ENCODE data around the gene TNIK.

The TNIK gene

GRCh38 chr3:171183042-171183441 is 277.2 kb downstream of the TNIK start:
- Histone ChIP-seq H3K4me1 (ENCODE audit: low read depth, poor library complexity, severe bottlenecking) (no peaks in the 10 kb centered on the region), H3K4me2 (no peak overlapping the region), H4K20me1 (ENCODE audit: insufficient read depth) (no peaks in the 10 kb centered on the region), H3K36me3 (ENCODE audit: insufficient read depth) (no peaks in the 10 kb centered on the region), H3K9ac (no peak overlapping the region), H3K4me3 (IDR thresholded peaks at IDR 0.05; ENCODE audit: insufficient read depth, low read depth, low read length) (no peak overlapping the region), H3K27ac (no peak overlapping the region), H3K27me3 (ENCODE audit: insufficient read depth, low read depth) (no peaks in the 10 kb centered on the region), H2AFZ (ENCODE audit: low read depth) (no peak overlapping the region), H3K79me2 (ENCODE audit: insufficient read depth, low read depth) (no peaks in the 10 kb centered on the region)
- TF ChIP-seq CTCF (conservative IDR thresholded peaks at IDR 0.05; ENCODE audit: low read depth, low read length), result no peak

GRCh38 chr3:171181907-171182690 is 278.1 kb downstream of the TNIK start:
- Histone ChIP-seq H3K9ac (no peak overlapping the region), H3K4me1 (ENCODE audit: low read depth, poor library complexity, severe bottlenecking) (no peaks in the 10 kb centered on the region), H4K20me1 (ENCODE audit: insufficient read depth) (no peaks in the 10 kb centered on the region), H3K4me3 (IDR thresholded peaks at IDR 0.05; ENCODE audit: insufficient read depth, low read depth, low read length) (no peak overlapping the region), H3K27me3 (ENCODE audit: insufficient read depth, low read depth) (no peaks in the 10 kb centered on the region), H3K27ac (no peak overlapping the region), H3K4me2 (no peak overlapping the region), H3K79me2 (ENCODE audit: insufficient read depth, low read depth) (no peaks in the 10 kb centered on the region), H3K36me3 (ENCODE audit: insufficient read depth) (no peaks in the 10 kb centered on the region), H2AFZ (ENCODE audit: low read depth) (no peak overlapping the region)
- no peak for TF ChIP-seq CTCF (conservative IDR thresholded peaks at IDR 0.05; ENCODE audit: low read depth, low read length)

- Histone ChIP-seq H4K20me1 (ENCODE audit: insufficient read depth) (no peaks in the 10 kb centered on the region), H3K79me2 (ENCODE audit: insufficient read depth, low read depth) (no peaks in the 10 kb centered on the region), H3K9ac (no peak overlapping the region), H3K36me3 (ENCODE audit: insufficient read depth) (no peaks in the 10 kb centered on the region), H3K4me3 (IDR thresholded peaks at IDR 0.05; ENCODE audit: insufficient read depth, low read depth, low read length) (no peak overlapping the region), H3K4me2 (no peak overlapping the region), H3K27ac (no peak overlapping the region), H2AFZ (ENCODE audit: low read depth) (no peak overlapping the region), H3K27me3 (ENCODE audit: insufficient read depth, low read depth) (no peaks in the 10 kb centered on the region), H3K4me1 (ENCODE audit: low read depth, poor library complexity, severe bottlenecking) (no peaks in the 10 kb centered on the region)
- no peak for TF ChIP-seq CTCF (conservative IDR thresholded peaks at IDR 0.05; ENCODE audit: low read depth, low read length)
Measured at GRCh38 chr3:171178714-171179113, 281.5 kb downstream of the TNIK start.

GRCh38 chr3:171177553-171177952 is 282.7 kb downstream of the TNIK start:
- no peak overlapping the region for H3K27ac ChIP-seq
- H3K4me1 ChIP-seq (ENCODE audit: low read depth, poor library complexity, severe bottlenecking), result no peaks in the 10 kb centered on the region
- no peaks in the 10 kb centered on the region for H4K20me1 ChIP-seq (ENCODE audit: insufficient read depth)
- H3K4me2 ChIP-seq, result no peak overlapping the region
- H3K27me3 ChIP-seq (ENCODE audit: insufficient read depth, low read depth), result no peaks in the 10 kb centered on the region
- no peak for TF ChIP-seq CTCF (conservative IDR thresholded peaks at IDR 0.05; ENCODE audit: low read depth, low read length)
- H3K9ac ChIP-seq, result no peak overlapping the region
- no peak overlapping the region for H2AFZ ChIP-seq (ENCODE audit: low read depth)
- no peaks in the 10 kb centered on the region for H3K36me3 ChIP-seq (ENCODE audit: insufficient read depth)
- no peak overlapping the region for H3K4me3 ChIP-seq (IDR thresholded peaks at IDR 0.05; ENCODE audit: insufficient read depth, low read depth, low read length)
- no peaks in the 10 kb centered on the region for H3K79me2 ChIP-seq (ENCODE audit: insufficient read depth, low read depth)
